Measurements from ENCODE around the gene LRCH3.

Gene LRCH3

DNA sequence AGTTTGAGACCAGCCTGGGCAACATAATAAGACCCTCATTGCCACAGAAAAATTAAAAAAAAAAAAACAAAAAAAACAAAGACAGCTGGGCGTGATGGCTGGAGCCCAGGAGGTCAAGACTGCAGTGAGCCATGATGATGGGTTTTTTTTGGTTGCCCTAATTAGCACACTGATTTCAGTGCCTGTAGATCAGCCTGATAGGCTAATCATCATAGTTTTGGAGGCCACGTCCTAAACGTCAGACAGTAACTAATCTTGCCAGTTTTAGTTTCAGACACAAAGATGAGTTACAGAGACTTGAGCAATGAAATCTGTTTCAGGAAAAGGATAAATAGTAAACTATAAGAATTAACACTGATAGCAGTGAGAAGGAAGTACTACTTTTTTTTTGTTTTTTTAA lies 55.4 kb downstream of the LRCH3 start:
- Histone ChIP-seq H3K9ac (ENCODE audit: low read length) (no peak overlapping the region), H3K4me1 (ENCODE audit: insufficient read depth, low read length) (no peaks in the 10 kb centered on the region), H3K36me3 (ENCODE audit: insufficient read depth, low read length) (peaks cover 36% of the 10 kb centered on the region), H3K4me3 (ENCODE audit: low read depth in 1 of 2, low read length in 2 of 2) (no peak overlapping the region), H3K27ac (ENCODE audit: low read depth, low read length) (no peak overlapping the region), H3K9me3 (ENCODE audit: low read length) (no peaks in the 10 kb centered on the region), H3K27me3 (ENCODE audit: control insufficient read depth in 1 of 2, insufficient read depth in 2 of 2, low read length in 2 of 2) (no peaks in the 10 kb centered on the region)

DNA sequence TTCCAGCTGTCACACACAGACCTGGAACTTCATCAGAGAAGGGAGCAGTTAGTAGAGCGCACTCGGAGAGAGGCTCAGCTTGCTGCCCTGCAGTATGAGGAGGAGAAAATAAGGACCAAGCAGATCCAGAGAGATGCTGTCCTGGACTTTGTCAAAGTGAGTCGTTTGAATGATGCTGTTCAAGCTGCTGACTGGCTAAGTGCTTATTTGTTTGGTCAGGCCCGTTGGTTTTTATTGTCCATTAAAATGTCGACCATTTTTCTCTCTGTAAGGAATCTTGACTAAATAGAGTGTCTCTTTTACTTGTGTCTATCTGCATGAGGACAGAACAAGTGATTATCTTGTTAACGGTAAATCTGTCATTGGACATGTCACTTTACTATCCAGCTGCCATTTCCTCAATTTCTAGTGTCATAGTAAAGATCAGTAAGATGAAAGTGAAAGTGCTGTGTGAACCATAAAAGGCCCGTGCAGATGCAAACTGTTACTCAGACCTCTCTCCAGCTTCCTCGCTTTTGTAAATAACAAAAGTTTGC lies 56.9 kb downstream of the LRCH3 start:
- Histone ChIP-seq H3K4me3 (ENCODE audit: low read depth in 1 of 2, low read length in 2 of 2) (peak overlapping the region; percentile 24 to 68), H3K9me3 (ENCODE audit: low read length) (no peaks in the 10 kb centered on the region), H3K36me3 (ENCODE audit: insufficient read depth, low read length) (peaks cover 44% of the 10 kb centered on the region), H3K27ac (ENCODE audit: low read depth, low read length) (peak overlapping the region; percentile 46), H3K9ac (ENCODE audit: low read length) (peak overlapping the region; percentile 47), H3K4me1 (ENCODE audit: insufficient read depth, low read length) (no peaks in the 10 kb centered on the region), H3K27me3 (ENCODE audit: control insufficient read depth in 1 of 2, insufficient read depth in 2 of 2, low read length in 2 of 2) (no peaks in the 10 kb centered on the region)

DNA sequence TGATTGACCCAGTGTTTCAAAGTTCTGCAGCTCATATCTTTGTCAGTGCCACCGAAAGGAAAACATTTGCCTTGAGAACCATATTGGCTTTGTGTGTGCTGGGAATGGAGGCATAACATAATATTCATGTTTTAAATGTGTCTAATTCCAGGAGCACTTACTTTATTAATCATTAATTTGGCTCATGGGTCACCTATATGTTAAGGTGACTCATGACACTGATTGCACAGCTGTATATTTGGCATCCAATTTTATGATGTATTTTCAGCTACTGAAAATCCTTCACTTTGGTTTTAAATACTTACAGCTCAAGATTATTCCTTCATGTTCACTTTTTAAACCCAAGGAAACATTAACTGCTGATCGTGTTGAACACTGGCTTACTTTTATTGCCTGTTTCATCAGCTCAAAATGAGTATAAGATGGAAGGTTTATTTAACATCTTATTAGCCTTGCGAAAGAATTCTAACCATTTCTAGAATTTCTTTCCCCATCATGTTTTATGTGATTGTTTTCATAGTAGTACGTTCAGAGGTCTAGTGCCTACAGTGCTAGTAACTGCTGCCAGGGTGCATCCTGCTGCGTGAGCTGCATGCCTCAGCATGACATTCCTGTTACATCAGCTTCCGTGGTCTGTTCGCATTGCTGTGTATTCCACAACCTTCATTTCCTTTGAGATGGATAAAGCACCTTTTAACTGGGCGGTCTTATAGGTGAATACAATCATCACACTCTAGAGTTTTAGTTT lies 63.7 kb downstream of the LRCH3 start:
- Histone ChIP-seq H3K36me3 (ENCODE audit: insufficient read depth, low read length) (peaks cover 41% of the 10 kb centered on the region), H3K4me1 (ENCODE audit: insufficient read depth, low read length) (no peaks in the 10 kb centered on the region), H3K27ac (ENCODE audit: low read depth, low read length) (no peak overlapping the region), H3K9me3 (ENCODE audit: low read length) (no peaks in the 10 kb centered on the region), H3K9ac (ENCODE audit: low read length) (no peak overlapping the region), H3K4me3 (ENCODE audit: low read depth in 1 of 2, low read length in 2 of 2) (no peak overlapping the region), H3K27me3 (ENCODE audit: control insufficient read depth in 1 of 2, insufficient read depth in 2 of 2, low read length in 2 of 2) (no peaks in the 10 kb centered on the region)

- Histone ChIP-seq H3K9ac (ENCODE audit: low read length) (no peak overlapping the region), H3K36me3 (ENCODE audit: insufficient read depth, low read length) (peaks cover 41% of the 10 kb centered on the region), H3K9me3 (ENCODE audit: low read length) (no peaks in the 10 kb centered on the region), H3K27me3 (ENCODE audit: control insufficient read depth in 1 of 2, insufficient read depth in 2 of 2, low read length in 2 of 2) (no peaks in the 10 kb centered on the region), H3K27ac (ENCODE audit: low read depth, low read length) (no peak overlapping the region), H3K4me1 (ENCODE audit: insufficient read depth, low read length) (no peaks in the 10 kb centered on the region), H3K4me3 (ENCODE audit: low read depth in 1 of 2, low read length in 2 of 2) (no peak overlapping the region)
Measured at GRCh38 chr3:197855571-197855970, 64.5 kb downstream of the LRCH3 start.

DNA sequence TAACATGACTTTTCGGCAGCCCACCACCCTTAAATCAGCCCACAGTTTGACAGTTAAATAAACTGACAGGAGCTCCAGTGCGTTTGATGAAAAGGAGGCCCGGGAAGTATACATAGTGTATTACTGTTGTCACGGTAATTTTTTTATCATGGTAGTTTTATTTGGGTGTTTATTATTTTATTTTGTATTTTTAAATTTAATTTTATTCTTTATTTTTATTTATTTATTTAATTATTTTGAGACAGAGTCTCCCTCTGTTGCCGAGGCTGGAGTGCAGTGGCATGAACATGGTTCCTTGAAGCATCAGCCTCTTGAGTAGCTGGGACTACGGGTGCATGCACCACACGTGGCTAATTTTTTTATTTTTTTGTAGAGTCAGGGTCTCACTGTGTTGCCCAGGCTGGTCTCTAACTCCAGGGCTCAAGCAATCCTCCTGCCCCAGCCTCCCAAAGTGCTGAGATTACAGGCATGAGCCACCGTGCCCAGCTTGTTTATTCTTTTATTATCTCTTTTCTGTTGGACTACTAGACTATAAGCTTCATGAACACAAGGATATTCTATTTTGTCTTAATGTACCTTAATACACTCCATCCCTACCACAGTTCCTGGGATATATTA lies 65.3 kb downstream of the LRCH3 start:
- Histone ChIP-seq H3K36me3 (ENCODE audit: insufficient read depth, low read length) (peaks cover 37% of the 10 kb centered on the region), H3K27me3 (ENCODE audit: control insufficient read depth in 1 of 2, insufficient read depth in 2 of 2, low read length in 2 of 2) (no peaks in the 10 kb centered on the region), H3K9ac (ENCODE audit: low read length) (no peak overlapping the region), H3K9me3 (ENCODE audit: low read length) (no peaks in the 10 kb centered on the region), H3K27ac (ENCODE audit: low read depth, low read length) (no peak overlapping the region), H3K4me3 (ENCODE audit: low read depth in 1 of 2, low read length in 2 of 2) (no peak overlapping the region), H3K4me1 (ENCODE audit: insufficient read depth, low read length) (no peaks in the 10 kb centered on the region)

GRCh38 chr3:197858133-197858532 lies 67.1 kb downstream of the LRCH3 start:
- Histone ChIP-seq H3K36me3 (ENCODE audit: insufficient read depth, low read length) (peaks cover 25% of the 10 kb centered on the region), H3K9me3 (ENCODE audit: low read length) (no peaks in the 10 kb centered on the region), H3K27me3 (ENCODE audit: control insufficient read depth in 1 of 2, insufficient read depth in 2 of 2, low read length in 2 of 2) (no peaks in the 10 kb centered on the region), H3K4me1 (ENCODE audit: insufficient read depth, low read length) (no peaks in the 10 kb centered on the region), H3K4me3 (ENCODE audit: low read depth in 1 of 2, low read length in 2 of 2) (no peak overlapping the region), H3K9ac (ENCODE audit: low read length) (no peak overlapping the region), H3K27ac (ENCODE audit: low read depth, low read length) (no peak overlapping the region)

DNA sequence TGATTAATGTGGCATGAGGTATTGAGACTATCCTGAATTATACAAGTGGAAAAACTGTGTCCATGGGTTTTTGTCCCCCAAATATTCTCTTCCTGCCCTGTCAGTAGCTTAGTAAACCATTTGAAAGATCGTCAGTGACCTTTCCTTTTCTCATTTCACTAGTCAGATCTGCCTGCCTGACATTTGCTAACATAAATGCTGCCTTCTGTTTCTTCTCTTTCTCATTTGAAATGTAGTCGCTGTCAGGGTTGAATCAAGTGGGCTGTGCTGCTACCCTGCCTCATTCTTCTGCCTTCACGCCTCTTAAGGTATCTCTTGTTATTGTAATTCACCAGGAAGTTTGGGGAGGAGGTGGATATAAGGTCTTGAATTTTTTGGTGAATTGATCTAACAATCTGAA lies 67.5 kb downstream of the LRCH3 start:
- no peak overlapping the region for H3K9ac ChIP-seq (ENCODE audit: low read length)

GRCh38 chr3:197866035-197866434 lies 75.0 kb downstream of the LRCH3 start:
- H3K27me3 ChIP-seq (ENCODE audit: control insufficient read depth in 1 of 2, insufficient read depth in 2 of 2, low read length in 2 of 2): no peaks in the 10 kb centered on the region
- H3K4me3 ChIP-seq (ENCODE audit: low read depth in 1 of 2, low read length in 2 of 2): no peak overlapping the region
- no peaks in the 10 kb centered on the region for H3K4me1 ChIP-seq (ENCODE audit: insufficient read depth, low read length)
- no peaks in the 10 kb centered on the region for H3K9me3 ChIP-seq (ENCODE audit: low read length)
- H3K9ac ChIP-seq (ENCODE audit: low read length): no peak overlapping the region
- H3K36me3 ChIP-seq (ENCODE audit: insufficient read depth, low read length): peaks cover 26% of the 10 kb centered on the region
- H3K27ac ChIP-seq (ENCODE audit: low read depth, low read length): no peak overlapping the region

More for the DNA sequence above, 67.5 kb downstream of the LRCH3 start:
- Histone ChIP-seq H3K9me3 (ENCODE audit: low read length) (no peaks in the 10 kb centered on the region), H3K36me3 (ENCODE audit: insufficient read depth, low read length) (peaks cover 21% of the 10 kb centered on the region), H3K27me3 (ENCODE audit: control insufficient read depth in 1 of 2, insufficient read depth in 2 of 2, low read length in 2 of 2) (no peaks in the 10 kb centered on the region), H3K27ac (ENCODE audit: low read depth, low read length) (no peak overlapping the region), H3K4me1 (ENCODE audit: insufficient read depth, low read length) (no peaks in the 10 kb centered on the region), H3K4me3 (ENCODE audit: low read depth in 1 of 2, low read length in 2 of 2) (no peak overlapping the region)

DNA sequence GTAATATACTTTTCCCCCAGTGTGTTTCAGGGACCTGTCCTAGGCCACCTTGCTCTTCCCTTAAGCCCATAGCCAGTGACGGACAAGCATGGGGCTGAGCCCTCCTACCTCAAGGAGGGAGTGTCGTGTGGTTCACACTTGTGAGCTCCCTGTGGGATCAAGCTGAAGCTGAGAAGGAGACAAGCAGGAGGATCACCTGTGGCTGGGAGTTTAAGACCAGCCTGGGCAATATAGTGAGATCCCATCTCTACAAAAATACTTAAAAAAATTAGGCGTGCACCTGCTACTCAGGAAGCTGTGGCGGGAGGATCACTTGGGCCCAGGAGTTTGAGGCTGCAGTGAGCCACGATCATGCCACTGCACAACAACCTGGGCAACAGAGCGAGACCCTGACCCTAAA lies 82.3 kb downstream of the LRCH3 start:
- H3K27ac ChIP-seq (ENCODE audit: low read depth, low read length): no peak overlapping the region
- H3K9me3 ChIP-seq (ENCODE audit: low read length): no peaks in the 10 kb centered on the region
- peaks cover 56% of the 10 kb centered on the region for H3K36me3 ChIP-seq (ENCODE audit: insufficient read depth, low read length)
- H3K4me3 ChIP-seq (ENCODE audit: low read depth in 1 of 2, low read length in 2 of 2): no peak overlapping the region
- no peaks in the 10 kb centered on the region for H3K27me3 ChIP-seq (ENCODE audit: control insufficient read depth in 1 of 2, insufficient read depth in 2 of 2, low read length in 2 of 2)
- H3K4me1 ChIP-seq (ENCODE audit: insufficient read depth, low read length): no peaks in the 10 kb centered on the region
- no peak overlapping the region for H3K9ac ChIP-seq (ENCODE audit: low read length)

GRCh38 chr3:197874064-197874463 lies 83.0 kb downstream of the LRCH3 start:
- Histone ChIP-seq H3K4me1 (ENCODE audit: insufficient read depth, low read length) (no peaks in the 10 kb centered on the region), H3K4me3 (ENCODE audit: low read depth in 1 of 2, low read length in 2 of 2) (no peak overlapping the region), H3K27ac (ENCODE audit: low read depth, low read length) (no peak overlapping the region), H3K27me3 (ENCODE audit: control insufficient read depth in 1 of 2, insufficient read depth in 2 of 2, low read length in 2 of 2) (no peaks in the 10 kb centered on the region), H3K36me3 (ENCODE audit: insufficient read depth, low read length) (peaks cover 58% of the 10 kb centered on the region), H3K9ac (ENCODE audit: low read length) (no peak overlapping the region), H3K9me3 (ENCODE audit: low read length) (no peaks in the 10 kb centered on the region)

- Histone ChIP-seq H3K9ac (ENCODE audit: low read length) (no peak overlapping the region), H3K36me3 (ENCODE audit: insufficient read depth, low read length) (peaks cover 58% of the 10 kb centered on the region), H3K27me3 (ENCODE audit: control insufficient read depth in 1 of 2, insufficient read depth in 2 of 2, low read length in 2 of 2) (no peaks in the 10 kb centered on the region), H3K9me3 (ENCODE audit: low read length) (no peaks in the 10 kb centered on the region), H3K4me3 (ENCODE audit: low read depth in 1 of 2, low read length in 2 of 2) (no peak overlapping the region), H3K27ac (ENCODE audit: low read depth, low read length) (no peak overlapping the region), H3K4me1 (ENCODE audit: insufficient read depth, low read length) (no peaks in the 10 kb centered on the region)
Measured at GRCh38 chr3:197874653-197875052, 83.6 kb downstream of the LRCH3 start.

DNA sequence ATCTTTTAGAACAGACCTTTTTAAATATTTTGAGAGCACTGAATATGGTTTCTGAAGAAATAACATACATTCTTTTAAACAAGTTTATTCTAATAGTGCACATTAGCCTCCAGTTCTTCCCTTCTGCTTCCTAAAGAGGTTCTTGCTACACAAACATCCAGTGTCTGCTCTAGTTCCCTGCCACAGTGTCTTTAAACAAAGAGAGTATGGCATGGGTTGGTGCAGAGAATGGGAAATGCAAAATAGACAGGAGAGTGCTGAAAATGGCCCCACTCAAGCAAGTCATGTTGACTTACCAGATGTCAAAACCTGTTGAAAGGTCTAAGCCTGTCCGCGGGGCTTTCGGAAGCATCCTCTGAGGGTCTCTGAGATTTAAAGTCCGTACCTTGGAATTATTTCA lies 86.8 kb downstream of the LRCH3 start:
- Histone ChIP-seq H3K27me3 (ENCODE audit: control insufficient read depth in 1 of 2, insufficient read depth in 2 of 2, low read length in 2 of 2) (no peaks in the 10 kb centered on the region), H3K4me1 (ENCODE audit: insufficient read depth, low read length) (no peaks in the 10 kb centered on the region), H3K36me3 (ENCODE audit: insufficient read depth, low read length) (peaks cover 51% of the 10 kb centered on the region), H3K27ac (ENCODE audit: low read depth, low read length) (no peak overlapping the region), H3K9ac (ENCODE audit: low read length) (no peak overlapping the region), H3K4me3 (ENCODE audit: low read depth in 1 of 2, low read length in 2 of 2) (no peak overlapping the region), H3K9me3 (ENCODE audit: low read length) (no peaks in the 10 kb centered on the region)
